ENCODE measurements around the gene CRYBG2. TPM values are rescaled to one million over a fixed set of nuclear protein-coding genes. Genes with fewer than 3 reads are reported as not detected.

The CRYBG2 gene
- total RNA-seq = 0.63 TPM

GRCh38 chr1:26353976-26354820 lies at the start of gene CRYBG2:
Gene CRYBG2 (minus strand): TSS chr1:26354130. CDS start chr1:26346657, 7,473 bp downstream.

GRCh38 chr1:26372611-26373010 lies 18.7 kb upstream of the CRYBG2 start, which contains the start of gene ZNF683:
Gene ZNF683 (minus strand): TSS chr1:26372750. CDS start chr1:26368571, 4,179 bp downstream.

GRCh38 chr1:26317612-26318337 lies 36.2 kb downstream of the CRYBG2 start, which contains the start of gene CD52:
Gene CD52 (plus strand): TSS chr1:26317958. CDS start chr1:26318018, 60 bp downstream.

GRCh38 chr1:26306290-26307229 lies 47.4 kb downstream of the CRYBG2 start, which contains the start of gene UBXN11:
Gene UBXN11 (minus strand): TSS chr1:26306636. CDS start chr1:26302883, 3,753 bp downstream.

GRCh38 chr1:26279456-26280332 lies 74.2 kb downstream of the CRYBG2 start, which contains the start of gene SH3BGRL3:
Gene SH3BGRL3 (plus strand): TSS chr1:26280086. CDS start chr1:26280156, 70 bp downstream.

Other genes starting within 250 kb of the CRYBG2 start
- gene PDIK1L, start 242.3 kb downstream of the CRYBG2 start, total RNA-seq = 61.3 TPM
- gene FAM110D, start 195.1 kb downstream of the CRYBG2 start, total RNA-seq = 0.31 TPM
- not detected for gene C1orf232, start 185.2 kb downstream of the CRYBG2 start, total RNA-seq
- 13.1 TPM for gene ZNF593, start 184.2 kb downstream of the CRYBG2 start, total RNA-seq
- gene ZNF593OS, start 182.3 kb downstream of the CRYBG2 start, total RNA-seq = not detected
- gene CNKSR1, start 176.6 kb downstream of the CRYBG2 start, total RNA-seq = 7.2 TPM
- not detected for gene CATSPER4, start 163.5 kb downstream of the CRYBG2 start, total RNA-seq
- 19.4 TPM for gene CEP85, start 119.9 kb downstream of the CRYBG2 start, total RNA-seq
- 16.6 TPM for gene SH3BGRL3, start 74.0 kb downstream of the CRYBG2 start, total RNA-seq
- gene UBXN11, start 47.5 kb downstream of the CRYBG2 start, total RNA-seq = 9.7 TPM
- gene CD52, start 36.2 kb downstream of the CRYBG2 start, total RNA-seq = not detected
- not detected for gene ZNF683, start 18.6 kb upstream of the CRYBG2 start, total RNA-seq
- gene LIN28A, start 56.7 kb upstream of the CRYBG2 start, total RNA-seq = not detected
- 47.6 TPM for gene DHDDS, start 78.2 kb upstream of the CRYBG2 start, total RNA-seq
- 243 TPM for gene HMGN2, start 118.3 kb upstream of the CRYBG2 start, total RNA-seq
- 3.4 TPM for gene RPS6KA1, start 175.6 kb upstream of the CRYBG2 start, total RNA-seq

Measured in parietal lobe (tissue), 1 donor.